Measurements from ENCODE around the gene TBATA.
"Not testable (repeated sequence)": the region's sequence is repeated elsewhere in the genome, so short reads cannot be mapped to it uniquely, and the experiment has no call there.

Gene TBATA

GRCh38 chr10:70779511-70780369 lies 5.4 kb downstream of the TBATA start:
- no peak for DNase-seq (ENCODE audit: low spot score)

DNA sequence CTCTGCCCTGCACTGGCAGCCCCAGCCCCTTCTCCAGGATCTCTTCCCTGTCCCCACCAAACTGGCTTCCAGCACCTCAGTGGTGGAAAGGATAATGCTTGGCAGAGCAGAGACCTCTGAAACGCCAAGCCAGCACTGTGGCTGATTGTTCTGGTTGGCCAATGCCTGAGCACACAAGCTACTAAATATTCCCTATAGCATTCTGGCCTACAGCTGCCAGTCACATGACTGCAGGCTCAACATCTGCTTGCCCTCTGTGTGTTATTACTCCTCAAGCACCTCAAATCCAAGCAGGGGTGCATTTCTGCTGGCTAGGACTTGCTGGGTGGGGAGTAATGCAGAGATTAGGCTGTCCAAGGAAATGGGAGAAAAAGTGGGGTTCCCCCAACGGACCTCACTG lies 6.1 kb downstream of the TBATA start:
- no peak for DNase-seq (ENCODE audit: low spot score)

GRCh38 chr10:70778267-70778924 lies 6.8 kb downstream of the TBATA start:
- no peak for DNase-seq (ENCODE audit: low spot score)

DNA sequence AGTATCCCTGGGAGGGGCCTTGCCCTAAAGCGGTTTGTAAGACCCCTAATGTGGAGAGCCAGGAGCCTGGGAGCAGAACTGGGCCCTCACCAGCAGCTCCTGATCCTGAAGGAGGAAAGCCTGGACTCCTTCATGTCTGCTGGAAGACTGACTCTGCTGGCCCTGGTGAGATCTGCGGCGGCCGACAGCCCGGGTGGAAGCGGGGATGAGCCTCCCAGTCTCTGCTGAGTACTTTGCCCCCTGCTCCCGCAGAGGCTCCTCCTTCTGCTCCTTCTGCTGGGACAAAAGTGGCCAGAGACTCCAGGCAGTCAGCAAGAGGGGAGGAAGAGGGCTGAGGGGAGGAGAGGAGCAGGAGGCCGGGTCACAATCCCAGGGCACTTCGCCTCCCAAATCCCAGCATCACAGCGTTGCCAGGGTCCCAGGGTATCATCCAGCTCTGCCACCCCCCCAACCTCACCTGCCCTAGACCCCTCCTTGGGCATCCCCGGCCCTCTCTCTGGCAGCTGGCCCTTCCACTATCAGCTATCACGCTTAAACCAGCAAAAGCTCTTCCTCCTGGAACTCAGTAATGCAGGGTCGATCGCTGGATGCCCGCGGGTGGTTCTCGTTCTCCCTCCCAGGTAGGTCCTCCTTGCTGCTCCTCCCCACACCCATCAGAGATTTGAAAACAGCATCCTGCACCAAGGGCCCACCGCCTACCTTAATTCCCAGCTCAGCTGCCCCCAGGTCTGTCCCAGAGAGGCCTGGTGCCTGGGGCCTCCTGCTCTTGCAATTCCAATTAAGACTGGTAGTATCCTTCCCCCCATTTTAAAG lies 7.9 kb downstream of the TBATA start:
- DNase-seq (ENCODE audit: low spot score) = no peak

DNA sequence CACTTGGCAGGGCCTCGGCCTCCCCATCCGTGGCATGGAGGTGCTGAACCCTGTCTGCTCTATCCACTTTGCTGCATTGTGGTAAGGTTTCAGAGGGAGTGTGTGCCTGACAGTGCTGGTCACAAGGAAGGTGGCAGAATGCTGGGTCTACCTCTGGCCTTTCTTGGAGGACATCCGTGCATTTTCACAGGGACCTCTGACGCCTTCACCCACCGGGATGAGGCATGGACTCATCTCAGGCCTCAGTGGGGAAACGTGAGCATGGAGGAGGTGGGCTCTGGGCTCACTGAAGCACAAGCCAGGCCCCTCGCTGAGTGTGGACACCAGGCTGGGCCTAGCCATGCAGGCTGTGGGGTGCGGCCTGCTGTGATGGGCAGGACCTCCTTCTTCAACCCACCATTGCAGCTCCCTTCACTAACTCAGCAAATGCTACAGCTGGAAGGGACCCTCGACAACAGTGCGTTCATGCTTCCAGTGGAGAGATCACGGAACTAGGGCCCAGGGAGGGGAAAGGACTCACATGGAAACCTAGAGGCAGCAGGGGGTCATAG lies 8.6 kb downstream of the TBATA start:
- DNase-seq (ENCODE audit: low spot score) = no peak

- DNase-seq (ENCODE audit: low spot score) = no peak
Observed at GRCh38 chr10:70775679-70776454, 9.3 kb downstream of the TBATA start.

DNA sequence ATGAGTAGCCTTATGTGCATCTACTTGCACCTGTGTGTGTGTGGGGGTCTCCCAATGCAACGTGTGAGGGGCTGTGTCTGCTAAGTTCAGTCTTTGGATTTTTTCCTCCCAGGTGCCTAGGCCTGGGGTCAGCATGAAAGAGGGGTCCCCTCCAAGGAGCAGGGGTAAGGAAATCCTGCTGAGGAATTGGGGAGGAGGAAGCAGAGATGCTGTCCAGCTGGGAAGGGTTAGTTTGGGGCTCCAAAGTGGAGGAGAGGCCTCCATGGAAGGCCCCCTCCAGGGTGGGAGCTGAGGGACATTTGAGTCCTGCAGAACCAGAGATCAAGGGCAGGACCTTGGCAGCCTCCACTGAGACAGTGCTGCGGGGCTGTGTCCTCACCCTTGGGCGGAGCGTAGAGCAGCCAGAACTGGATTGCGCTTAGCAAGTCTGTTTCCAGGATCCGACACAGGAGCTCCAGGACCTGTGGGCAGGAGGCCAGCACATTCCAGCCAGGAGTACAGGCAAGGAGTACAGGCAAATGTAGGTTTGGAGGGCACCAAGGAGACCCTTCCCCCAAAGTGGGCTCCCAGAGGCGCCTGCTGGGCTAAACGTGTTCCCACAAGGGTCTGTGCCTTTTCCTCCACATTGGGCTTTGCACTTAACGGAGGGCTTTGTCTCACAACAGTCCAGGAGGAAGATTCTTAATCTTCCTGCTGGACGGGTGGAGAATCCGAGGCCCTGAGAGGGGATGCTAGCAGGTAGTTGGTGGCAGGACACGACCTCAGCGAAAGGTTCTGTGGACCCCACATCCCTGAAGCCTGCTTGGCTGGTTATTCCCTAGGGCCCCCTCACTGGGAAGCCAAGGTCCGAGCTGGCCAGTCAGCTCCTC lies 10.1 kb downstream of the TBATA start:
- no peak for DNase-seq (ENCODE audit: low spot score)

GRCh38 chr10:70773965-70774809 lies 11.0 kb downstream of the TBATA start:
- DNase-seq (ENCODE audit: low spot score) = no peak

GRCh38 chr10:70773461-70773860 lies 11.7 kb downstream of the TBATA start:
- no peak for DNase-seq (ENCODE audit: low spot score)

GRCh38 chr10:70772627-70773026 lies 12.6 kb downstream of the TBATA start:
- DNase-seq (ENCODE audit: low spot score) = no peak

DNA sequence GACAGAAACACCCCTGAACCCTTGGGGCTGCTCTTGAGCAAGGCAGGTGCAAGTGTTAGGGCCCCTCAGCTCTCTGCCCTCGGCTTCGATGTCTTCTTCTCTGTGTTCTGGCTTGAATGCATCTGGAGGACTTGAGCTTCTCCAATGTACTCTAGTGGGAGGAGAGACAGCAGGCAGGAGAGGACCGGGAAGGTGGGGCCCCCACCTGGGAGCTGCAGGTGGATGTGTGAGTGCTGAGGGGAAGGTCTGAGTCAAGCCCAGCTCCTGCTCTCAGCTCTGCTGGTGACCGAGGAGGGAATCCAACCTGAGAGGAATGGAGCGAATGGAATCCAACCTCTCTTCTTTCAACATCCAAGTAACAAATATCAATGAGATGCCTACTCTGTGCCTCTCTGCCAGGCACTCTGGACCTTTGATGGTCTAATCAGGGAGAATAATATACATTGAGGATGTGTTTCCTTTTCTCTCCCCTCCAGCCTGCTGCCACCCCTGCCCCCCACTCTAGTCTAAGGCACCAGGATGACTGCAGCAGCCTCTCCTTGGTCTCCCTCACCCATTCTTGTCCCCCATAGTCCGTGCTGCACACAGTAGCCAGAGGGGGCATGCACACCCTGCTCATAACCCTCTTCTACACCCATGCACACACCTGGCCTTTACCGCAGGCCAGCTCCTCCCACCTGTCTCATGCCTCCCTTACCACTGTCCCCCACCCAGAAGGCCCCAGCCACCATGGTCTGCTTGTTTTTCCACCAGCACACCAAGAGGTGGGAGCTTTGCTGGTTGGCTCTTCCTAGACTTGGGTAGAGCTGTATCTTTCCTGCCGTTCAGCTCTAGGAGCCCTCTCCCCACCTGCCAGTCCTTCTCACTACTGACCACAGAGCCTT lies 13.6 kb downstream of the TBATA start:
- no peak for DNase-seq (ENCODE audit: low spot score)

- not testable (repeated sequence) for DNase-seq (ENCODE audit: low spot score)
Observed at GRCh38 chr10:70770516-70770915, 14.7 kb downstream of the TBATA start.

DNA sequence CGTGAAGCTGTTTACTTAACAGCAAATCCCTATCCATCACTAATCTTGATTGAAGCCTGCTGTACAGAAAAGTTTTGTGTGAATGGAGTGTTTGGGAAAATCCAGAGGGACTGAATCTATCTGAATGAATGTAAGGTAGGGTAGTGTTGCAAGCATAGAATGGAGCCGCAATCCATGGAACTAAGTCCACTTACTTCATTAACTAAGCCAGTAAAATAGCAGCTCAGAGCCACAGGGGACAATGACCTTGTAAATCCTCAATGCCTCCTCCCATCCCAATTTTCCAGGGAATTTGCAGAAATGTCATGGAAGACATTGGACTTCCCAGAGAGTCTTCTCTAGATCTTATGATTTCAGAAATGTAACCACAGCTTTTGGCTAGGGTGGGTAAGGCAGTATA lies 15.2 kb downstream of the TBATA start:
- no peak for DNase-seq (ENCODE audit: low spot score)

DNA sequence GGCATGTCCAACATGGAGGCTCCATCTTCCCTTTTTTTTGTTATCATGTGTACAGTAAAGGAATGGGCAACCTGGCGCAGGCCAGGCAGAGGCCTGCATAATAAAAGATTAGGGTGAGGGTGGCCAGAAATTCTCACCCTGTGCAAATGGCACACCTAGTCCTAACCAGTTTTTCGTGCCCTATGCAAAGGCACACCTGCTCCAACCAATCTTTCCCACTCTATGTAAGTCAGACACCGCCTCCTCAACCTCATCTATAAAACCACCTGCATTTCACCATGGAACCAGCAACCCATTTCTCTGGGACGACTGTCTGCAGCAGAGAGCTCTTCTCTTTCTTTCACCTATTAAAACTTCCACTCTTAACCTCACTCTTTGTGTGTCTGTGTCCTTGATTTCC lies 16.1 kb downstream of the TBATA start:
- no peak for DNase-seq (ENCODE audit: low spot score)

GRCh38 chr10:70768026-70768685 lies 17.0 kb downstream of the TBATA start:
- DNase-seq (ENCODE audit: low spot score) = not testable (repeated sequence)

- no peak for DNase-seq (ENCODE audit: low spot score)
Observed at GRCh38 chr10:70765794-70766594, 19.2 kb downstream of the TBATA start.

DNA sequence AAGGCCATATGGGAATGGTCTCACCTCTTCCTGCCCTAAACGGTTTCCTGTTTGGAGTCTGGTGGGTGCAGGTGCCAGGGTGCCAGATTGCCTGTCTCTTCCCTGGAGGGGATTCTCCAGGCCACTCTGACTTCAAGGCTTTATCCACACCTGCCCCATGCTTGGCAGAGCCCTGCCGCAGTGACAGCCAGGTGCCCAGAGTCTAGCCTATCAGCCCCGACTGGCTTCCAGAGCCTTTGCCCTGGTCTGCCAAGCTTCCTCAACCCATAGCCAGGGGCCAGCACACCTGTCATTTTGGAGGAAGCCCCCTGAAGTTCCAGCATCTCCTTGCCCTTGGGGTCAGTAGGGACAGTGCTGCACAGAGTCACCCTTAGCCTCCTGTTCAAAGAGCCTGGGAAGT lies 21.6 kb downstream of the TBATA start:
- DNase-seq (ENCODE audit: low spot score) = no peak
